NCI-H526 (cell line): ENCODE data around the gene VAMP8.
A peak's percentile ranks its signal among the peaks of the same experiment; 100 is the strongest.
"Not testable (repeated sequence)": the region's sequence is repeated elsewhere in the genome, so short reads cannot be mapped to it uniquely, and the experiment has no call there.

ENCODE experiments used
- DNase-seq, 2 experiments: peaks; one replicate each; lab custom pipeline; 2025; lab: John Stamatoyannopoulos, UW

Gene VAMP8

GRCh38 chr2:85577386-85578242, at the start of gene VAMP8:
TSS of gene VAMP8 (plus strand) at chr2:85577586. CDS start at chr2:85577647, 61 bp downstream.
- DNase-seq, result peak; percentile 52 to 79

- DNase-seq, result no peak
Observed at GRCh38 chr2:85527787-85528186, 49.6 kb upstream of the VAMP8 start.

GRCh38 chr2:85528355-85528754, 49.0 kb upstream of the VAMP8 start:
- no peak for DNase-seq

- no peak for DNase-seq
Observed at GRCh38 chr2:85529809-85530208, 47.6 kb upstream of the VAMP8 start.

GRCh38 chr2:85531589-85531988, 45.8 kb upstream of the VAMP8 start:
- no peak for DNase-seq

- no peak for DNase-seq
Observed at GRCh38 chr2:85534099-85534498, 43.3 kb upstream of the VAMP8 start.

GRCh38 chr2:85534881-85535280, 42.5 kb upstream of the VAMP8 start:
- DNase-seq, result no peak

- DNase-seq, result no peak
Observed at GRCh38 chr2:85536479-85536878, 40.9 kb upstream of the VAMP8 start.

GRCh38 chr2:85537600-85538506, 39.5 kb upstream of the VAMP8 start:
- peak; percentile 70 to 79 for DNase-seq

GRCh38 chr2:85538507-85539360, 38.7 kb upstream of the VAMP8 start, which contains the start of gene MAT2A:
TSS of gene MAT2A (plus strand) at chr2:85539168. CDS start at chr2:85539288, 120 bp downstream.
- peak; percentile 87 to 97 for DNase-seq

- DNase-seq, result peak in 1 of 2 experiments; percentile 52
Observed at GRCh38 chr2:85539361-85540132, 37.8 kb upstream of the VAMP8 start.

- DNase-seq, result no peak
Observed at GRCh38 chr2:85540133-85540648, 37.2 kb upstream of the VAMP8 start.

- DNase-seq, result no peak
Observed at GRCh38 chr2:85541262-85541661, 36.1 kb upstream of the VAMP8 start.

- DNase-seq, result no peak
Observed at GRCh38 chr2:85541753-85542457, 35.5 kb upstream of the VAMP8 start.

- no peak for DNase-seq
Observed at GRCh38 chr2:85542777-85543176, 34.6 kb upstream of the VAMP8 start.

GRCh38 chr2:85544254-85544691, 33.1 kb upstream of the VAMP8 start:
- DNase-seq, result not testable (repeated sequence)

- not testable (repeated sequence) for DNase-seq
Observed at GRCh38 chr2:85544915-85545779, 32.2 kb upstream of the VAMP8 start.

GRCh38 chr2:85545780-85546240, 31.6 kb upstream of the VAMP8 start:
- no peak for DNase-seq
